ENCODE results near the gene OLIG2.

- TF ChIP-seq CTCF (conservative IDR thresholded peaks at IDR 0.05 in 1 of 2, IDR thresholded peaks at IDR 0.05 in 1 of 2; ENCODE audit: extremely low read depth in 1 of 2, insufficient read depth in 1 of 2, low read depth in 1 of 2, low read length in 2 of 2): no peak
- TF ChIP-seq EZH2 (IDR thresholded peaks at IDR 0.05; ENCODE audit: borderline replicate concordance, low read length): peak; percentile 72
These were observed 5.7 kb upstream of the OLIG2 start for GRCh38 chr21:33019885-33020557.
